SK-N-SH treated with all-trans-retinoic acid at 6 μM for 48 hours (cell line): ENCODE results near the gene TEX261.

Experiments used
- ATAC-seq: fragments of 200-7000 bp; cut with Tn5 transposase; 3 replicates; pipeline ENCODE4 v1.9.1; 2020; ENCODE audit warnings: mild to moderate bottlenecking, moderate library complexity
- ARNTL ChIP-seq: fragments of 450-650 bp; formaldehyde crosslinking; IDR thresholded peaks from 2 replicates; pipeline ENCODE4 v1.5.0; 2020; ENCODE audit warnings: low read depth, mild to moderate bottlenecking, moderate library complexity, borderline replicate concordance
- BACH2 ChIP-seq: fragments of 250-450 bp; sonication (Bioruptor Pico); IDR thresholded peaks from 2 replicates; pipeline ENCODE4 v1.9.0; 2021; ENCODE audit warnings: mild to moderate bottlenecking, borderline replicate concordance
- CSDC2 ChIP-seq: fragments of 250-450 bp; sonication (Bioruptor Pico); IDR thresholded peaks from 2 replicates; pipeline ENCODE4 v1.5.0; 2020; ENCODE audit warnings: mild to moderate bottlenecking, moderate library complexity
- OSR1 ChIP-seq: fragments of 250-450 bp; sonication (Bioruptor Pico); IDR thresholded peaks from 2 replicates; pipeline ENCODE4 v1.8.0; 2022; ENCODE audit warnings: moderate library complexity, mild to moderate bottlenecking, inconsistent platforms
- PPARA ChIP-seq: fragments of 250-450 bp; sonication (Bioruptor Pico); IDR thresholded peaks from 2 replicates; pipeline ENCODE4 v1.5.0; 2020; ENCODE audit warnings: mild to moderate bottlenecking, borderline replicate concordance
- RARB ChIP-seq: fragments of 250-450 bp; sonication (Bioruptor Pico); IDR thresholded peaks from 2 replicates; pipeline ENCODE4 v1.8.0; 2021; ENCODE audit warnings: mild to moderate bottlenecking, moderate library complexity
- SNAI2 ChIP-seq: fragments of 250-450 bp; sonication (Bioruptor Pico); IDR thresholded peaks from 2 replicates; pipeline ENCODE4 v1.5.0; 2020; ENCODE audit warnings: mild to moderate bottlenecking, moderate library complexity
- TCF4 ChIP-seq: fragments of 250-450 bp; sonication (Bioruptor Pico); IDR thresholded peaks from 2 replicates; pipeline ENCODE4 v1.8.0; 2021; ENCODE audit warnings: mild to moderate bottlenecking, moderate library complexity, borderline replicate concordance
- TOX ChIP-seq: fragments of 250-450 bp; sonication (Bioruptor Pico); IDR thresholded peaks from 2 replicates; pipeline ENCODE4 v1.8.0; 2021; ENCODE audit warnings: mild to moderate bottlenecking, moderate library complexity, borderline replicate concordance
- ZC3H10 ChIP-seq: fragments of 250-450 bp; sonication (Bioruptor Pico); IDR thresholded peaks from 2 replicates; pipeline ENCODE4 v1.5.1; 2021; ENCODE audit warnings: mild to moderate bottlenecking, moderate library complexity
- ZFP30 ChIP-seq: fragments of 450-650 bp; formaldehyde crosslinking; IDR thresholded peaks from 2 replicates; pipeline ENCODE4 v1.5.0; 2022; ENCODE audit warnings: mild to moderate bottlenecking, moderate library complexity
- ZNF565 ChIP-seq: fragments of 450-650 bp; formaldehyde crosslinking; conservative IDR thresholded peaks from 2 replicates; pipeline ENCODE4 v1.5.0; 2020; ENCODE audit warnings: low read depth, mild to moderate bottlenecking, moderate library complexity
- ZNF70 ChIP-seq: fragments of 450-650 bp; formaldehyde crosslinking; IDR thresholded peaks from 2 replicates; pipeline ENCODE4 v1.5.0; 2020; ENCODE audit warnings: mild to moderate bottlenecking, moderate library complexity
- ZNF8 ChIP-seq: fragments of 450-650 bp; formaldehyde crosslinking; IDR thresholded peaks from 2 replicates; pipeline ENCODE4 v1.5.0; 2020; ENCODE audit warnings: mild to moderate bottlenecking, moderate library complexity
- TF ChIP-seq, protein P1 (sequence below): fragments of 250-450 bp; sonication (Bioruptor Pico); IDR thresholded peaks from 2 replicates; pipeline ENCODE4 v1.8.0; 2021; ENCODE audit warnings: low read depth, mild to moderate bottlenecking, moderate library complexity, borderline replicate concordance
- TF ChIP-seq, protein P2 (sequence below): fragments of 250-450 bp; sonication (Bioruptor Pico); IDR thresholded peaks from 2 replicates; pipeline ENCODE4 v1.5.1; 2021; ENCODE audit warnings: mild to moderate bottlenecking, moderate library complexity
- TF ChIP-seq, protein P3 (sequence below): fragments of 250-450 bp; sonication (Bioruptor Pico); IDR thresholded peaks from 2 replicates; pipeline ENCODE4 v1.5.0; 2020; ENCODE audit warnings: mild to moderate bottlenecking, moderate library complexity
- TF ChIP-seq, protein P4 (sequence below): fragments of 250-450 bp; sonication (Bioruptor Pico); IDR thresholded peaks from 2 replicates; pipeline ENCODE4 v1.8.0; 2020; ENCODE audit warnings: mild to moderate bottlenecking, moderate library complexity, borderline replicate concordance

The TEX261 gene

DNA sequence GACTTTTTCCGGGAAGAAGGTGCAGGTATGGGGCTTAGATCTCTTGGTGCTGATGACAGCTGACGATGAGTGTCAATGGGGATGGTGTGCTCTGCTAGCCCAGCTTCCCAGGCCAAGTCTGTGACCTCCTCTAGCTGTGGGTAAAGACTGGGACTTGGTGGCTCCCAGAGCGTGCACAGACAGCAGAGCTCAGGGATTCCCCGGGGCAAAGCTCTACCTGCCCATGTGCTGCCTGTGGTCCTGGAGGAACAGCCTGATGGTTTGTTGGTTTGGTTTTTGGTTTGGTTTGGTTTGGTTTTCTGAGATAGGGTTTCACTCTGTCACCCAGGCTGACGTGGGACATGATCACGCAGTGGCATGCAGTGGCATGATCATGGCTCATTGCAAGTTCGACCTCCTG is 39.8 kb downstream of the TEX261 start:
- no peak for ATAC-seq
- TF ChIP-seq ZC3H10 (CRISPR knock-in tag) = no peak
- no peak for TF ChIP-seq OSR1 (CRISPR knock-in tag)
- no peak for TF ChIP-seq BACH2 (CRISPR knock-in tag)
- TF ChIP-seq ARNTL (CRISPR knock-in tag) = no peak
- TF ChIP-seq, protein P1, sequence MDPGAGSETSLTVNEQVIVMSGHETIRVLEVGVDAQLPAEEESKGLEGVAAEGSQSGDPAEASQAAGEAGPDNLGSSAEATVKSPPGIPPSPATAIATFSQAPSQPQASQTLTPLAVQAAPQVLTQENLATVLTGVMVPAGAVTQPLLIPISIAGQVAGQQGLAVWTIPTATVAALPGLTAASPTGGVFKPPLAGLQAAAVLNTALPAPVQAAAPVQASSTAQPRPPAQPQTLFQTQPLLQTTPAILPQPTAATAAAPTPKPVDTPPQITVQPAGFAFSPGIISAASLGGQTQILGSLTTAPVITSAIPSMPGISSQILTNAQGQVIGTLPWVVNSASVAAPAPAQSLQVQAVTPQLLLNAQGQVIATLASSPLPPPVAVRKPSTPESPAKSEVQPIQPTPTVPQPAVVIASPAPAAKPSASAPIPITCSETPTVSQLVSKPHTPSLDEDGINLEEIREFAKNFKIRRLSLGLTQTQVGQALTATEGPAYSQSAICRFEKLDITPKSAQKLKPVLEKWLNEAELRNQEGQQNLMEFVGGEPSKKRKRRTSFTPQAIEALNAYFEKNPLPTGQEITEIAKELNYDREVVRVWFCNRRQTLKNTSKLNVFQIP (CRISPR knock-in tag) = no peak
- TF ChIP-seq TCF4 = no peak
- TF ChIP-seq ZFP30 (CRISPR knock-in tag) = no peak
- TF ChIP-seq, protein P2, sequence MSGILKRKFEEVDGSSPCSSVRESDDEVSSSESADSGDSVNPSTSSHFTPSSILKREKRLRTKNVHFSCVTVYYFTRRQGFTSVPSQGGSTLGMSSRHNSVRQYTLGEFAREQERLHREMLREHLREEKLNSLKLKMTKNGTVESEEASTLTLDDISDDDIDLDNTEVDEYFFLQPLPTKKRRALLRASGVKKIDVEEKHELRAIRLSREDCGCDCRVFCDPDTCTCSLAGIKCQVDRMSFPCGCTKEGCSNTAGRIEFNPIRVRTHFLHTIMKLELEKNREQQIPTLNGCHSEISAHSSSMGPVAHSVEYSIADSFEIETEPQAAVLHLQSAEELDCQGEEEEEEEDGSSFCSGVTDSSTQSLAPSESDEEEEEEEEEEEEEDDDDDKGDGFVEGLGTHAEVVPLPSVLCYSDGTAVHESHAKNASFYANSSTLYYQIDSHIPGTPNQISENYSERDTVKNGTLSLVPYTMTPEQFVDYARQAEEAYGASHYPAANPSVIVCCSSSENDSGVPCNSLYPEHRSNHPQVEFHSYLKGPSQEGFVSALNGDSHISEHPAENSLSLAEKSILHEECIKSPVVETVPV (CRISPR knock-in tag) = no peak
- TF ChIP-seq, protein P3, sequence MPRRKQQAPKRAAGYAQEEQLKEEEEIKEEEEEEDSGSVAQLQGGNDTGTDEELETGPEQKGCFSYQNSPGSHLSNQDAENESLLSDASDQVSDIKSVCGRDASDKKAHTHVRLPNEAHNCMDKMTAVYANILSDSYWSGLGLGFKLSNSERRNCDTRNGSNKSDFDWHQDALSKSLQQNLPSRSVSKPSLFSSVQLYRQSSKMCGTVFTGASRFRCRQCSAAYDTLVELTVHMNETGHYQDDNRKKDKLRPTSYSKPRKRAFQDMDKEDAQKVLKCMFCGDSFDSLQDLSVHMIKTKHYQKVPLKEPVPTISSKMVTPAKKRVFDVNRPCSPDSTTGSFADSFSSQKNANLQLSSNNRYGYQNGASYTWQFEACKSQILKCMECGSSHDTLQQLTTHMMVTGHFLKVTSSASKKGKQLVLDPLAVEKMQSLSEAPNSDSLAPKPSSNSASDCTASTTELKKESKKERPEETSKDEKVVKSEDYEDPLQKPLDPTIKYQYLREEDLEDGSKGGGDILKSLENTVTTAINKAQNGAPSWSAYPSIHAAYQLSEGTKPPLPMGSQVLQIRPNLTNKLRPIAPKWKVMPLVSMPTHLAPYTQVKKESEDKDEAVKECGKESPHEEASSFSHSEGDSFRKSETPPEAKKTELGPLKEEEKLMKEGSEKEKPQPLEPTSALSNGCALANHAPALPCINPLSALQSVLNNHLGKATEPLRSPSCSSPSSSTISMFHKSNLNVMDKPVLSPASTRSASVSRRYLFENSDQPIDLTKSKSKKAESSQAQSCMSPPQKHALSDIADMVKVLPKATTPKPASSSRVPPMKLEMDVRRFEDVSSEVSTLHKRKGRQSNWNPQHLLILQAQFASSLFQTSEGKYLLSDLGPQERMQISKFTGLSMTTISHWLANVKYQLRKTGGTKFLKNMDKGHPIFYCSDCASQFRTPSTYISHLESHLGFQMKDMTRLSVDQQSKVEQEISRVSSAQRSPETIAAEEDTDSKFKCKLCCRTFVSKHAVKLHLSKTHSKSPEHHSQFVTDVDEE (CRISPR knock-in tag) = no peak
- no peak for TF ChIP-seq SNAI2 (CRISPR knock-in tag)
- no peak for TF ChIP-seq RARB (CRISPR knock-in tag)
- TF ChIP-seq PPARA (CRISPR knock-in tag) = no peak
- no peak for TF ChIP-seq ZNF565 (CRISPR knock-in tag)
- TF ChIP-seq, protein P4, sequence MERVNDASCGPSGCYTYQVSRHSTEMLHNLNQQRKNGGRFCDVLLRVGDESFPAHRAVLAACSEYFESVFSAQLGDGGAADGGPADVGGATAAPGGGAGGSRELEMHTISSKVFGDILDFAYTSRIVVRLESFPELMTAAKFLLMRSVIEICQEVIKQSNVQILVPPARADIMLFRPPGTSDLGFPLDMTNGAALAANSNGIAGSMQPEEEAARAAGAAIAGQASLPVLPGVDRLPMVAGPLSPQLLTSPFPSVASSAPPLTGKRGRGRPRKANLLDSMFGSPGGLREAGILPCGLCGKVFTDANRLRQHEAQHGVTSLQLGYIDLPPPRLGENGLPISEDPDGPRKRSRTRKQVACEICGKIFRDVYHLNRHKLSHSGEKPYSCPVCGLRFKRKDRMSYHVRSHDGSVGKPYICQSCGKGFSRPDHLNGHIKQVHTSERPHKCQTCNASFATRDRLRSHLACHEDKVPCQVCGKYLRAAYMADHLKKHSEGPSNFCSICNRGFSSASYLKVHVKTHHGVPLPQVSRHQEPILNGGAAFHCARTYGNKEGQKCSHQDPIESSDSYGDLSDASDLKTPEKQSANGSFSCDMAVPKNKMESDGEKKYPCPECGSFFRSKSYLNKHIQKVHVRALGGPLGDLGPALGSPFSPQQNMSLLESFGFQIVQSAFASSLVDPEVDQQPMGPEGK (CRISPR knock-in tag) = no peak
- no peak for TF ChIP-seq CSDC2
- no peak for TF ChIP-seq ZNF8 (CRISPR knock-in tag)

DNA sequence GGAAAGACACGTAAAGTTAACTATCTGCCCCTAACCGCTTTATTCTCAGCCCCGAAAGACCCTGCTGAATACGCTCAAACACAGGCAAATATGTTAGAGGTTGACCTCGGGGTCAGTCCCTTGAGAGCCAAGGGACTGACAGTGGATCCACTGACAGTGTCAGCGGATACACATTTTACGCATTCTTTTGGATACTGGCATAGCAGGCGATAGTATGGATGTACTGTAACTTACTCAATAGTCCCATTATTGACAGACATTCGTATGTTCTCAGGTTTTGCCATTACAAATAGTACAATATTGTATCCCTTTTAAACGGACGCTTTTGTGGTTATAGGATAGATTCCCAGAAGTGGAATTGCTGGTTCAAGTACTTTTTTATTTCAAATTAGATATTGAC is 45.6 kb downstream of the TEX261 start:
- TF ChIP-seq ZFP30 (CRISPR knock-in tag) (no peak), SNAI2 (CRISPR knock-in tag) (no peak), CSDC2 (no peak), PPARA (CRISPR knock-in tag) (no peak), TOX (CRISPR knock-in tag) (no peak), ARNTL (CRISPR knock-in tag) (no peak), BACH2 (CRISPR knock-in tag) (no peak), ZNF70 (CRISPR knock-in tag) (no peak)
- TF ChIP-seq, protein P2 (CRISPR knock-in tag) = no peak
- TF ChIP-seq, protein P3 (CRISPR knock-in tag) = no peak
- TF ChIP-seq, protein P4 (CRISPR knock-in tag) = no peak
- no peak for ATAC-seq
